Brain microvascular endothelial cell (primary cell): ENCODE measurements around the gene ELOVL1.

Experiments
- DNase-seq: peaks from one replicate; pipeline ENCODE4 v3.0.0-alpha.2; 2020
- H3K27ac ChIP-seq: fragments of 250-450 bp; sonication (Bioruptor Pico); 2 replicates; pipeline ENCODE4 v1.5.1; 2020; ENCODE audit warnings: mild to moderate bottlenecking, moderate library complexity
- H3K27me3 ChIP-seq: fragments of 250-450 bp; sonication (Bioruptor Pico); replicated peaks from 2 replicates; pipeline ENCODE4 v1.5.1; 2020; ENCODE audit warnings: mild to moderate bottlenecking
- H3K36me3 ChIP-seq: fragments of 250-450 bp; sonication (Bioruptor Pico); replicated peaks from 2 replicates; pipeline ENCODE4 v1.5.1; 2020; ENCODE audit warnings: mild to moderate bottlenecking
- H3K4me3 ChIP-seq: 2 replicates; pipeline ENCODE4 v1.5.1; 2011; ENCODE audit warnings: low read depth, mild to moderate bottlenecking, control low read depth, low read length, moderate library complexity
- CTCF ChIP-seq: IDR thresholded peaks from 2 replicates; pipeline ENCODE4 v1.5.1; 2011; ENCODE audit warnings: low read depth, mild to moderate bottlenecking, moderate library complexity, low read length, control low read depth, inconsistent platforms; ENCODE audit errors: missing control alignments
- in situ Hi-C: cut with HindIII; loops from 2 replicates; pipeline ENCODE4 v1.10.0; 2017; ENCODE audit warnings: low sequenced_read_pairs, low pct_ligation_motif_present

ELOVL1 gene

GRCh38 chr1:43363283-43363934 is 4.4 kb downstream of the ELOVL1 start:
- Histone ChIP-seq H3K4me3 (no peak overlapping the region), H3K27me3 (no peaks in the 10 kb centered on the region), H3K27ac (no peak overlapping the region), H3K36me3 (peaks cover 36% of the 10 kb centered on the region)
- TF ChIP-seq CTCF = no peak
- no peak for DNase-seq
- in situ Hi-C loops = no loop called here

DNA sequence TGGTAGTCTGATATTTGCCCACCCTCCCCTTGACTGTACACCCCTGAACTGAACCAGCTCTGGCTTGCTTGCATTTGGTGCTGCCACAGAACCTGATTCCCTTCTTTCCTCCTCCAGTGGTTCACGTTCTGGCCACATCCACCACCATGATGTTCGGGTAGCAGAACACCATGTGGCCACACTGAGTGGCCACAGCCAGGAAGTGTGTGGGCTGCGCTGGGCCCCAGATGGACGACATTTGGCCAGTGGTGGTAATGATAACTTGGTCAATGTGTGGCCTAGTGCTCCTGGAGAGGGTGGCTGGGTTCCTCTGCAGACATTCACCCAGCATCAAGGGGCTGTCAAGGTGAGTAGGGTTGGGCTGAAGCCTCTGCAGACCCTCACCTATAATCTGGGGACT is 7.2 kb downstream of the ELOVL1 start:
- in situ Hi-C loops = no loop called here
- DNase-seq = no peak
- Histone ChIP-seq H3K36me3 (peaks cover 36% of the 10 kb centered on the region), H3K27me3 (no peaks in the 10 kb centered on the region), H3K4me3 (peak overlapping the region; percentile 80), H3K27ac (no peak overlapping the region)
- no peak for TF ChIP-seq CTCF

DNA sequence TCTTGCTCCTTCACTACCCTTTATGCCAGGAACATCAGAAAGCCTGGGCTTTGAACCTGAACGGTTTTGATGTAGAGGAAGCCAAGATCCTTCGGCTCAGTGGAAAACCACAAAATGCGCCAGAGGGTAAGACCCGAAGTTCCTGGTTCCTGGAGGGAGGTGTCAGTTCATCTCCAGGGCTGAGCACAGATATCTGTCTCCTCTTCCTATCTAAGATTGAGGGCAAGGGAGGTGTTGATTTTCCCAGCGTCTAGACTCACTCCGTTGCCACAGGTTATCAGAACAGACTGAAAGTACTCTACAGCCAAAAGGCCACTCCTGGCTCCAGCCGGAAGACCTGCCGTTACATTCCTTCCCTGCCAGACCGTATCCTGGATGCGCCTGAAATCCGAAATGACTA is 8.1 kb downstream of the ELOVL1 start:
- H3K4me3 ChIP-seq = peak overlapping the region; percentile 80
- DNase-seq = no peak
- peaks cover 30% of the 10 kb centered on the region for H3K36me3 ChIP-seq
- in situ Hi-C loops = no loop called here
- no peak for TF ChIP-seq CTCF
- no peaks in the 10 kb centered on the region for H3K27me3 ChIP-seq
- H3K27ac ChIP-seq = no peak overlapping the region

GRCh38 chr1:43358746-43359693 is 8.8 kb downstream of the ELOVL1 start, which contains the start of gene CDC20:
Gene CDC20, plus strand, starts transcription at chr1:43358981. Its CDS starts 235 bp downstream, at chr1:43359216.
- TF ChIP-seq CTCF = no peak
- Histone ChIP-seq H3K27me3 (no peaks in the 10 kb centered on the region), H3K27ac (peak within 1 kb of the TSS; percentile 57), H3K36me3 (peaks cover 23% of the 10 kb centered on the region), H3K4me3 (peak within 1 kb of the TSS; percentile 80)
- DNase-seq = peak; percentile 98
- in situ Hi-C loops = no loop called here

DNA sequence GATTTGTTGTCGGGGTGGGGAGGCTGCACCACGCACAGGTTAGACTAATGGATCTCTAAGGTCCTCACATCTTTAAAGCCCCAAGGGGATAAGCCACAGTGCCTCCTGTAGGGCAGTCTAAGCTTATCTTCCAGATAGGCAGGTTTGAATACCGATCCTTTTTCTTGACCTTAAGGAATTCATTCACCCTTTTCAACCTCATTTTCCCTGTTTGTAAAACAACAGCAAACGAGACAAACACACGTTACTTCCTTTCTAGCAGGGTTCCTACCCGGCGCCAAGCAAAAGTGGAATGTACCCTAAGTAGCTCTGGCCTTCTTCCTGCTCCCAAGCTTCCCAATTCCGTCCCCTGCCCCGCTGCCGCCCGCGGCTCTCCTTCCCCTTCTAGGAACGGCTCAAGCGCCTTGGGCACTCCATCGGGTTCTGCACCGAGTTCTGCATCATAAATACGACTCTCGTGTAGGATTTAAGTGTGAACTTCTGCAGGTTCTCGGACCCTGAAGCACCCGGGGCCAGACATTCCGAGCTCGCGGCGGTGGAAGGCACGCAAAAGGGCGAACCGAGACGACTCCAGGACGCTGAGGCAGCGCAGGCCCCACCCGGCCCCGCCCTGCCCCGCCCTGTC is 9.6 kb downstream of the ELOVL1 start:
- Histone ChIP-seq H3K4me3 (peak overlapping the region; percentile 80), H3K27ac (peak overlapping the region; percentile 57), H3K36me3 (peaks cover 17% of the 10 kb centered on the region), H3K27me3 (no peaks in the 10 kb centered on the region)
- no peak for DNase-seq
- TF ChIP-seq CTCF = peak; percentile 58
- in situ Hi-C loops = no loop called here
